Spleen (tissue), 13 donors: ENCODE results near the gene EIF3C. TPM values are rescaled to one million over a fixed set of nuclear protein-coding genes. Genes with fewer than 3 reads are reported as not detected.
"Not testable (repeated sequence)": the region's sequence is repeated elsewhere in the genome, so short reads cannot be mapped to it uniquely, and the experiment has no call there.

Experiments used
- DNase-seq: peaks from one replicate; pipeline ENCODE4 v3.0.0-alpha.2; 2020
- H3K27ac ChIP-seq, 8 donors: fragments of 200-600 bp; sonication (generic) in 7 of 8; 1 replicate in 4 of 8; 2 replicates in 4 of 8; pipeline versions ENCODE4 v1.5.0 to v1.8.0; 2016 to 2021; ENCODE audit warnings: inconsistent platforms in 4 of 8, mild to moderate bottlenecking in 4 of 8, moderate library complexity in 1 of 8
- H3K27me3 ChIP-seq, 7 donors: fragments of 200-600 bp; sonication (generic) in 6 of 7; replicated peaks in 1 of 7; 1 replicate in 4 of 7; 2 replicates in 3 of 7; pipeline versions ENCODE4 v1.5.0 to v1.8.0; 2016 to 2021; ENCODE audit warnings: inconsistent platforms in 3 of 7, mild to moderate bottlenecking in 1 of 7
- H3K36me3 ChIP-seq, 6 donors: fragments of 200-600 bp; sonication (generic) in 5 of 6; 1 replicate in 4 of 6; 2 replicates in 2 of 6; pipeline versions ENCODE4 v1.5.0 to v1.8.0; 2016 to 2021; ENCODE audit warnings: inconsistent platforms in 2 of 6
- H3K4me1 ChIP-seq, 6 donors: fragments of 200-600 bp; sonication (generic) in 5 of 6; 1 replicate in 3 of 6; 2 replicates in 3 of 6; pipeline versions ENCODE4 v1.5.0 to v1.8.0; 2016 to 2021; ENCODE audit warnings: inconsistent platforms in 3 of 6
- H3K4me3 ChIP-seq, 8 donors: fragments of 200-600 bp; sonication (generic) in 7 of 8; 1 replicate in 4 of 8; 2 replicates in 4 of 8; pipeline versions ENCODE4 v1.5.0 to v1.8.0; 2016 to 2021; ENCODE audit warnings: inconsistent platforms in 4 of 8, mild to moderate bottlenecking in 4 of 8, moderate library complexity in 2 of 8
- H3K9me3 ChIP-seq, 8 donors: fragments of 200-600 bp; sonication (generic) in 7 of 8; 1 replicate in 4 of 8; 2 replicates in 4 of 8; pipeline versions ENCODE4 v1.5.0 to v1.8.0; 2016 to 2021; ENCODE audit warnings: inconsistent platforms in 4 of 8
- WGBS, 5 donors: extraction: QIAGEN DNeasy Blood & Tissue Kit in 3 of 5; methylation state at CpG; one replicate each; pipeline versions ENCODE4 v1.1.5 to v1.1.7; 2013 to 2018; 5-methylcytosine and 5-hydroxymethylcytosine counted together
- intact Hi-C: fragments of 100-400 bp; cut with DNase I; formaldehyde crosslinking; loops from one replicate; pipeline ENCODE4 v1.15.0; 2023; ENCODE audit warnings: low total_unique reads
- long read RNA-seq, 2 donors: transcript quantifications; one replicate each; lab custom pipeline, GENCODE V29; 2026
- polyA plus RNA-seq, 3 donors: library from polyadenylated mRNA; stranded (reverse); fragments of 200-250 nt; gene quantifications; one replicate each; pipeline ENCODE4 v1.2.1, GENCODE V29; 2013
- total RNA-seq, 7 donors: library from RNA; depleted of rRNA in 3 of 7; stranded (reverse); fragments of >200 nt in 3 of 7; fragmentation: NEBNext Ultra II Directional in 4 of 7; extraction: Animal tissue kit (Norgen Biotek cat#: 25700) in 4 of 7; gene quantifications; one replicate each; pipeline versions ENCODE4 v1.1.0 to v1.2.1, GENCODE V29; 2016 to 2021
- donor health status: healthy with polysubstance abuse.
- donor health status: DM: no; HTN: no; CAD: no; lungs with moderate emphysema.
- donor health status: DM: no; HTN: no; CAD: no.
- donor health status: Bipolar disorder and iron deficiency.
- donor health status: healthy.
- donor health status: DM: no; HTN: no; CAD: no.
- donor health status: DM: yes; HTN: yes; CAD: no.

Gene EIF3C
- total RNA-seq (100 to 1,000 TPM in 6 of 7 donors, 10 to 100 TPM in 1; 92.2 to 413 (median 326) TPM), polyA plus RNA-seq (100 to 1,000 TPM; 436 to 494 (median 480) TPM)
- long read RNA-seq, donor 1, transcript EIF3C-211 (20 exons, 2,986 nt): minor isoform, 8 of 104 reads
- long read RNA-seq, donor 1, transcript EIF3C-201 (21 exons, 3,145 nt): major isoform, 42 of 104 reads
- long read RNA-seq, donor 1, partial matches to known transcripts: 46 of 104 reads
- long read RNA-seq, donor 1, other reads (novel, unspliced or antisense): 0 of 104 reads
- long read RNA-seq, donor 2, transcript EIF3C-201 (21 exons, 3,145 nt): major isoform, 44 of 84 reads
- long read RNA-seq, donor 2, partial matches to known transcripts: 20 of 84 reads
- long read RNA-seq, donor 2, other reads (novel, unspliced or antisense): 5 of 84 reads

GRCh38 chr16:28711220-28712083 lies at the start of gene EIF3C:
Gene EIF3C, plus strand, starts transcription at chr16:28711464. Its CDS starts 223 bp downstream, at chr16:28711687.
- H3K27me3 ChIP-seq, intact Hi-C loops, H3K9me3 ChIP-seq, H3K27ac ChIP-seq, DNase-seq, H3K4me1 ChIP-seq, H3K36me3 ChIP-seq: not testable (repeated sequence)
- peak within 1 kb of the TSS in 1 of 8 donors; percentile 23 for H3K4me3 ChIP-seq
- WGBS, 5 donors: no CpG with 5 or more reads among the region's 66 CpGs

GRCh38 chr16:28666264-28666663 lies 45.0 kb upstream of the EIF3C start:
- 88 to 96% (median 92%) methylated on average over 9 to 10 of the region's 25 CpGs; no CpG with 5 or more reads in 1 of the 5 donors for WGBS, 5 donors
- intact Hi-C loops, DNase-seq: not testable (repeated sequence)

GRCh38 chr16:28667480-28667879 lies 43.8 kb upstream of the EIF3C start:
- no CpG with 5 or more reads among the region's 7 CpGs for WGBS, 5 donors

More at GRCh38 chr16:28666264-28666663, 45.0 kb upstream of the EIF3C start:
- H3K4me1 ChIP-seq, H3K36me3 ChIP-seq, H3K4me3 ChIP-seq, H3K9me3 ChIP-seq, H3K27me3 ChIP-seq, H3K27ac ChIP-seq: not testable (repeated sequence)

GRCh38 chr16:28668199-28668598 lies 43.1 kb upstream of the EIF3C start:
- H3K4me1 ChIP-seq, H3K4me3 ChIP-seq, DNase-seq, H3K27ac ChIP-seq, intact Hi-C loops, H3K9me3 ChIP-seq, H3K36me3 ChIP-seq, H3K27me3 ChIP-seq: not testable (repeated sequence)
- WGBS, 5 donors: no CpG with 5 or more reads among the region's 4 CpGs

More at GRCh38 chr16:28667480-28667879, 43.8 kb upstream of the EIF3C start:
- intact Hi-C loops, H3K36me3 ChIP-seq, H3K4me3 ChIP-seq, DNase-seq, H3K4me1 ChIP-seq, H3K9me3 ChIP-seq, H3K27me3 ChIP-seq, H3K27ac ChIP-seq: not testable (repeated sequence)

GRCh38 chr16:28688327-28688952 lies 22.8 kb upstream of the EIF3C start:
- H3K9me3 ChIP-seq, H3K36me3 ChIP-seq, intact Hi-C loops, DNase-seq, H3K27me3 ChIP-seq, H3K27ac ChIP-seq, H3K4me1 ChIP-seq, H3K4me3 ChIP-seq: not testable (repeated sequence)
- 40 to 60% (median 40%) methylated on average over 1 of the region's 10 CpGs; no CpG with 5 or more reads in 2 of the 5 donors for WGBS, 5 donors

GRCh38 chr16:28689425-28689824 lies 21.8 kb upstream of the EIF3C start:
- intact Hi-C loops, H3K4me1 ChIP-seq, H3K9me3 ChIP-seq, DNase-seq, H3K27ac ChIP-seq, H3K4me3 ChIP-seq, H3K27me3 ChIP-seq, H3K36me3 ChIP-seq: not testable (repeated sequence)
- 83 to 90% methylated on average over 3 of the region's 13 CpGs; no CpG with 5 or more reads in 3 of the 5 donors for WGBS, 5 donors

- WGBS, 5 donors: 57 to 86% (median 78%) methylated on average over 2 to 4 of the region's 4 CpGs
- H3K4me1 ChIP-seq, H3K27me3 ChIP-seq, H3K4me3 ChIP-seq, DNase-seq, H3K9me3 ChIP-seq, H3K36me3 ChIP-seq, H3K27ac ChIP-seq, intact Hi-C loops: not testable (repeated sequence)
These were observed 19.5 kb upstream of the EIF3C start for GRCh38 chr16:28691722-28692121.

- H3K27me3 ChIP-seq, H3K9me3 ChIP-seq, H3K4me1 ChIP-seq, intact Hi-C loops, H3K27ac ChIP-seq, DNase-seq, H3K36me3 ChIP-seq, H3K4me3 ChIP-seq: not testable (repeated sequence)
- 80% methylated on average over 1 of the region's 11 CpGs; no CpG with 5 or more reads in 4 of the 5 donors for WGBS, 5 donors
These were observed 17.9 kb upstream of the EIF3C start for GRCh38 chr16:28693257-28693950.

- H3K27ac ChIP-seq, H3K9me3 ChIP-seq, intact Hi-C loops, H3K4me1 ChIP-seq, DNase-seq, H3K27me3 ChIP-seq, H3K36me3 ChIP-seq, H3K4me3 ChIP-seq: not testable (repeated sequence)
- 80 to 100% (median 95%) methylated on average over 2 of the region's 9 CpGs; no CpG with 5 or more reads in 1 of the 5 donors for WGBS, 5 donors
These were observed 11.5 kb upstream of the EIF3C start for GRCh38 chr16:28699792-28700191.

- H3K4me1 ChIP-seq, H3K36me3 ChIP-seq, H3K4me3 ChIP-seq, DNase-seq, H3K27me3 ChIP-seq, H3K9me3 ChIP-seq, intact Hi-C loops, H3K27ac ChIP-seq: not testable (repeated sequence)
- 91 to 100% (median 95%) methylated on average over 6 to 17 of the region's 19 CpGs; no CpG with 5 or more reads in 1 of the 5 donors for WGBS, 5 donors
These were observed 10.9 kb upstream of the EIF3C start for GRCh38 chr16:28700349-28700748.
